ENCODE results near the gene TP53AIP1.

The TP53AIP1 gene

GRCh38 chr11:128904656-128905344 is 37.9 kb downstream of the TP53AIP1 start:
- peak; percentile 46 for DNase-seq

GRCh38 chr11:128904303-128904655 is 38.4 kb downstream of the TP53AIP1 start:
- no peak for DNase-seq

DNA sequence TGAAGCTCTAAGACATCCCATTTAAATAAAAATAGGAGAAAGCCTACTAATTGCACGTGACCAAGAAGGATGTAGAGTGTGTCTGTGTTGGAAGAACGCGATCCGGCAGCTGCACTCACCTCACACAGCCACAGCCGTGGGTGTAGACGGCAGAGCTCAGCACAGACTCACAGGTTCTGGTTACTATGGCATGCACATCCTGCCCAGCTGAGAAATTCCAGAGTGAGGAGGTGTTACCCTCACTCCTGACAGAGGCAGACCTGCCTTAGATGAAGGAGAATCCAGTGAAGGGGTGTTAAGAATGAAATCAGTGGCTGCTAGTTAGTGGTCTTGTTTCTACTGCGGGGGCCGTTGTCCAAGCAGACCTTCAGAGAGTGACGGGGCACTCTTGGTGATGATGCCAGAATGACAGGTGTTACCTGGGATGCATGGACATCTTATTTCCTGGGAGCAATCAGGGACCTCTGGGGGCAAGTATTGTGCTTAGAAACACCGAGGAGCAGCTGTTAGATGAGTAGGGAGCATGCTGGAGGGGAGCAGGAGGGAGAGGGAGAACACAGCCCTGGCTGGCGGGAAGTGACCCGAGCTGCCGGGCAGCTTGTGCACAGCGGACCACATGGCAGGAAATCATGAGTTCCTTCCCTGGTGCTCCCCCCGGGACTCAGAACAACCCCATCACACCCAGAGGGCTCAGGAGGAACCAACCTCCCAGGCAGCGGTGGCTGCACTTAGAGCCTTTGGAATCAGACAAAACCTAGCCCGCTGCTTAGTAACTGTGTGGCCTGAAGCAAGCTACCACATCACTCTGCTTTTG is 39.2 kb downstream of the TP53AIP1 start:
- no peak for DNase-seq

DNA sequence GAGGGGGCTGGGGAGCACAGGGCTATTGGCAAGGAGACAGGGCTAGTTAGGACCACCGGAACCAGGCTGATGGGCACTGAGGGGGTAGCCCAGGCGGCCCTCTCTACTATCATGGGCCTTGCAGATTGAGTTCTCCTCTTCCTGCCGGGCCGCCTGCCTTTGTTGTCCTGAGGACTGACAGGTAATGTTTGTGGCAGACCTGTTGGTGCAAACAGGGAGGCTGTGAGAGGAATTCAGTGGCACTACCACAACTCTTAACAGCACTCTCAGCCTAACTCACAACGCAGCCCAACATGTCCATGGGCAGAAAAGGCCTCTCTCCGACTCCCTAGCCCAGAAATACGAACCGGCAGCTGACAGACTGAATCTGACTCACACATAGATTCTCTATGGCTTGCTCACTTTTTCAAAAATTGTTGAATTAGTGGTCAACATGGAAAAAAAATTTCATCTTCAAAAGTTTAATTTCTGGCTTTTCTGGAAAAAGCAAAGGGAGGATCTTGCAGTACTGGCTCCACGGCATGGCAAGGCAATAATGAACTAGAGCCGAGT is 40.1 kb downstream of the TP53AIP1 start:
- no peak for DNase-seq

DNA sequence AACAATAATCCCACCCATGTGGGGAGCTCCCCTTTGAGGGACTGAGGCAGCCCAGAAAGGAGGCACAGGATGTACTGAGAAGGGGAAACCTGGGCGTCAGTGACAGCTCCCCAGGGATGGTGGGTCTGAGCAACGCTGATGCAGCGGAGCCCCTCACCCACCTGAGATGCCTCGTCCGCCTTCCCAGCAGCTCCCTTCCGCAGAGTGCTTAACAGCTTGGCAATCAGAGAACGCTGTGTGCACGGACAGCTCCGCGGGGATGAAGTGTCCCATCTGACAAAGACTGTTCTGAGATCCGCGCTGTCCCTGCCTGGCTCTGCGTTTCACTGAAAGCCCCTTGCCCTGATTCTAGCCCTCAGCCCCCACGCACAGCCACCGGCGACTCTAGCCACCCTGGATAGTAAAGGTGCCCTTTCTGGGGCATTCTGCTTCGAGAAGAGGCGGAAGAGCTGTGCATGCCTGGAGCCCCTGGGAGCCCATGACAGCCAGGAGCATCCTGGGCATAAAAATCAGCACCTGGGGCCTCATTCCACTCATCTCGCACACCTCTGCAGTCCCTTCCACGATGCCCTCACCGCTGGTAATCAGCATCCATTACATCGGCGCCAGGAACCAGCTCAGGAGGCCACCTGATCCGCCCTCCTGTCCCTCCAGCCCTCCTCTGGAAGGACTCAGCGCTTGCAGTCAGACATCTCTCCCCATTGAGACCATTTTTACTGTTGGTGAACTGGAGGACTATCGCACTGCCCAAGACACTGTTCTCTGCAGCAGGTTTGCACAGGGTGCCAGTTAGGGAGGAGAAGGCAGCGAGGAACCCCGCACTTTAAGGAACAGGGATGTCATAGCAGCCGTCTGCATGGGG is 40.8 kb downstream of the TP53AIP1 start:
- no peak for DNase-seq

DNA sequence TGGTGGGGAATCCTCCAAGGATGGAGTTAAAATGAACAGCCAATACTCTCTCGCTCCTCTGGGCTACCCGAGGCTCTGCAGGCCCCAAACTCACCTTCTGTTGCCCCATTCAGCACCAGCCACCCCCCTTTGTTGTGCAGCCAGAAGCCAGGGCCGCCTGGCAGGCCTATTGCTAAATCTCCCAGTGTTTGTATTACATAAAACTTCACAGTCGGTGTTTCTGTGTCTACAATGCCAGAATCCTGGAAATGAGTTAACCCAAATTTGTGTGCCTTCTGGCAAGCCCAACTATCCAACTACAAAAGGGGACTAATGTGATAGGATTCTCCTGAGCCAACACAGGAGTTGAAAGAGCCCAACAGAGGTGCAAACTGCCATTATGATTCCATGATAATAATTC is 42.2 kb downstream of the TP53AIP1 start:
- no peak for DNase-seq

GRCh38 chr11:128898580-128899344 is 43.9 kb downstream of the TP53AIP1 start:
- DNase-seq = no peak

DNA sequence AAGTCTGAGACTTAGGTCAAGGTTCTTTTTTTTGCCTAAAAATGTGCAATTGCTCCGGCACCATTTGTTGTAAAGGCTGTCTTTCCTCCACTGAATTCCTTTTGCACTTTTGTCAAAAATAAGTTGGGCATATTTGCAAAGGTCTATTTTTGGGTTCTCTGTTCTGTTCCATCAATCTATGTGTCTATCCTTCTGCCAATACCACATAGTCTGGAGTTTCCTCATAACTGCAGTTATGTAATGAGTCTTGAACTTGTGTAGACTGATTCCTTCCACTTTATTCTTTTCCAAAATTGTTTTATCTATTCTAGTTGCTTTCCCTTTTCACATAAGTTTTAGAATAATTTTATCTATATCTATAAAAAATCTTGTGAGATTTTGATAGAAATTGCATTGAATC is 44.8 kb downstream of the TP53AIP1 start:
- DNase-seq = no peak

GRCh38 chr11:128896356-128896755 is 46.3 kb downstream of the TP53AIP1 start:
- no peak for DNase-seq

- no peak for DNase-seq
Measured at GRCh38 chr11:128895526-128895925, 47.1 kb downstream of the TP53AIP1 start.

DNA sequence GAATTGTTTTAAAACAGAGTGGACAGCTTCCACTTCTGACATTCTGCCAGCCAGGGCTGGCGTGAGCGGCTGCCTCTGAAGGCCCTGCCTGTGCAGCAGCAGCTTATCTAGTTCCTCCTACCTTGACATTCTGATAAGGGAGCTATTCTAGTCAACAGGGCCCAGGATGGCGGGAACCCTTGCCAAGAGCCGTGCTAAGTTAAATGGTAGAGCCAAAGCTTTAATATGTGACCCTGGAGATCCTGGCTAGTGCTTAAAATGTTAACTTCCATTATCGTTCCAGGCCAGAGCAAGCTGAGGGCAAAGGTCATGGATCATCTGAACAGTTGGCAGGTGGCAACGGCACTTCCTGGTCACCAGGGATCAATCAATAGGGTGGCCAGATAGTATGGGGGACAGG is 48.0 kb downstream of the TP53AIP1 start:
- no peak for DNase-seq

GRCh38 chr11:128894286-128894681 is 48.4 kb downstream of the TP53AIP1 start:
- no peak for DNase-seq

GRCh38 chr11:128893578-128894285 is 48.9 kb downstream of the TP53AIP1 start:
- no peak for DNase-seq

DNA sequence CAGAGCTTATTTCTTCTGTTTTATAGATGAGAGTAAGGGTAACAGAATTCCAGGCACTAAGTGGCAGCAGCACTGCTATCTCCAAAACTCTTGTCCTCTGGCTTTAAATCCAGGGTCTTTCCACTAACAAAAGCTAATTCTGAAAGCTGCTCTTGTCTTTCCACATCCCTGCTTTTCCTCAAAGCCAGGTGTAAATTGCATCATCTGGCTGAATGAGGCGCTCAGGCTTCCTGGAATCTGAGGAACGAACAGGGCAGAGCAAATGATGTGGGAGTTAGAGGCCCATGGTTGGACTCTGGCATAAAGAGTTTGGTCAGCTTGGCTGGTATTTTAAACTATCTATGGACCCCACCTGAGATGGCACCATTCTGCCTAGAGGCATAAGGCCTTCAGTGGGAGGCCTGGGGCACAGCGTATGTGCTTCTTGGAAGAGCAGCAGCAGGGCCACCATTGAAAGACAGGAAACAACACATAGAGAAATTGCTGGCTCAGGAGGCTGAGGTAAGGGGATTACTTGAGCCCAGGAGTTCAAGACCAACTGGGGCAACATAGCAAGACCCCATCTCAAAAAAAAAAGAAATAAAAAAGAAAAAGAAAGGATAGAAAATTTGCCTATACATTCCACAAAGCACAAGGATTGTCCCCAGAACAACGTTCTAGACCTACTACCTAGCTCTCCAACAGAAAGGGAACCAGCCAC is 49.7 kb downstream of the TP53AIP1 start:
- DNase-seq = no peak

DNA sequence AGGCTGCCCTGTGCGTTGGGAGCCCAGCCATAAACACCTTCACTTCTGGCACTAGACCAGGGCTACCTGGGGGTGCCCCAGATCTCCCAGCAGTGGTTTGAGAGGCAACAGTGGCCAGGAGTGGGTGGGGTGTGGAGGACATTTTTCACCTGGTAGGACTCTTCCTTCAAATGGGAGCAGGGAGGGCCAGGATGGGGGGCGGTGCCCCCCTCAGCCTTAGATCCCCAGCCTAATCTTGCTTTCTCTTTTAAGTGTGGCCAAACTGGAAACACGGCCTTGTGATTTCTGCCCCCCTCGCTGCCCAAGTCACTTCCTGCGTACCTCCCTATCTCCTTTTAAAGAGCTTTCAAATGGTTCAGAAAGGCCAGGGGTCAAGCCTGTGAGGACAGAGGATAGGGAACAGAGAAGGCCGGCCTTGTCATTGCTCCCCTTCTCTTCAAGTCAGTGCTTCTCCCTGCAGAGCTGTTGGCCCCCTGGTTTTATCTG is 50.7 kb downstream of the TP53AIP1 start:
- no peak for DNase-seq

GRCh38 chr11:128890543-128891368 is 51.9 kb downstream of the TP53AIP1 start, which contains the start of gene KCNJ5:
Gene KCNJ5 (plus strand): TSS chr11:128891356. CDS start chr11:128911274, 19,918 bp downstream.
- peak; percentile 46 for DNase-seq

GRCh38 chr11:128890216-128890542 is 52.5 kb downstream of the TP53AIP1 start:
- no peak for DNase-seq

- no peak for DNase-seq
Measured at GRCh38 chr11:128889657-128890213, 52.9 kb downstream of the TP53AIP1 start.

All from NCI-H510A treated with DMSO at 0.1 percent for 48 hours (cell line).